Measurements from ENCODE around the gene VWF. TPM values are rescaled to one million over a fixed set of nuclear protein-coding genes. Genes with fewer than 3 reads are reported as not detected.

VWF gene
- total RNA-seq, 1 experiment from 2014 or later = 0.06 TPM

GRCh38 chr12:6078398-6079096 is 45.9 kb downstream of the VWF start:
- DNase-seq (ENCODE audit: low read depth) = peak; percentile 62

- no peak for DNase-seq (ENCODE audit: low read depth)
Measured at GRCh38 chr12:6077692-6078083, 46.8 kb downstream of the VWF start.

- no peak for DNase-seq (ENCODE audit: low read depth)
Measured at GRCh38 chr12:6076776-6077691, 47.4 kb downstream of the VWF start.

- no peak for DNase-seq (ENCODE audit: low read depth)
Measured at GRCh38 chr12:6076346-6076745, 48.1 kb downstream of the VWF start.

GRCh38 chr12:6074979-6075585 is 49.4 kb downstream of the VWF start:
- DNase-seq (ENCODE audit: low read depth) = peak; percentile 37

- DNase-seq (ENCODE audit: low read depth) = no peak
Measured at GRCh38 chr12:6074427-6074826, 50.0 kb downstream of the VWF start.

GRCh38 chr12:6073426-6073825 is 51.0 kb downstream of the VWF start:
- DNase-seq (ENCODE audit: low read depth) = no peak

GRCh38 chr12:6072302-6072752 is 52.1 kb downstream of the VWF start:
- peak; percentile 56 for DNase-seq (ENCODE audit: low read depth)

GRCh38 chr12:6071589-6071988 is 52.9 kb downstream of the VWF start:
- no peak for DNase-seq (ENCODE audit: low read depth)

GRCh38 chr12:6070472-6071257 is 53.8 kb downstream of the VWF start:
- DNase-seq (ENCODE audit: low read depth) = no peak

- peak; percentile 84 for DNase-seq (ENCODE audit: low read depth)
Measured at GRCh38 chr12:6069437-6070093, 54.9 kb downstream of the VWF start.

GRCh38 chr12:6068227-6068626 is 56.2 kb downstream of the VWF start:
- DNase-seq (ENCODE audit: low read depth) = no peak

GRCh38 chr12:6067152-6067916 is 57.1 kb downstream of the VWF start:
- peak; percentile 33 for DNase-seq (ENCODE audit: low read depth)

- DNase-seq (ENCODE audit: low read depth) = no peak
Measured at GRCh38 chr12:6066651-6067050, 57.8 kb downstream of the VWF start.

- DNase-seq (ENCODE audit: low read depth) = no peak
Measured at GRCh38 chr12:6065863-6066199, 58.6 kb downstream of the VWF start.

GRCh38 chr12:6065131-6065862 is 59.2 kb downstream of the VWF start:
- DNase-seq (ENCODE audit: low read depth) = no peak

GRCh38 chr12:6062757-6063735 is 61.4 kb downstream of the VWF start:
- peak; percentile 43 for DNase-seq (ENCODE audit: low read depth)

GRCh38 chr12:6062395-6062756 is 62.1 kb downstream of the VWF start:
- DNase-seq (ENCODE audit: low read depth) = no peak

All from LHCN-M2 (cell line).